ENCODE data around the gene PCDHGA5. TPM values are rescaled to one million over a fixed set of nuclear protein-coding genes. Genes with fewer than 3 reads are reported as not detected.
A peak's percentile ranks its signal among the peaks of the same experiment; 100 is the strongest.

The PCDHGA5 gene
- total RNA-seq, 1 donor: 3.5 TPM

- DNase-seq (ENCODE audit: low read depth): no peak
- TF ChIP-seq, protein P1, sequence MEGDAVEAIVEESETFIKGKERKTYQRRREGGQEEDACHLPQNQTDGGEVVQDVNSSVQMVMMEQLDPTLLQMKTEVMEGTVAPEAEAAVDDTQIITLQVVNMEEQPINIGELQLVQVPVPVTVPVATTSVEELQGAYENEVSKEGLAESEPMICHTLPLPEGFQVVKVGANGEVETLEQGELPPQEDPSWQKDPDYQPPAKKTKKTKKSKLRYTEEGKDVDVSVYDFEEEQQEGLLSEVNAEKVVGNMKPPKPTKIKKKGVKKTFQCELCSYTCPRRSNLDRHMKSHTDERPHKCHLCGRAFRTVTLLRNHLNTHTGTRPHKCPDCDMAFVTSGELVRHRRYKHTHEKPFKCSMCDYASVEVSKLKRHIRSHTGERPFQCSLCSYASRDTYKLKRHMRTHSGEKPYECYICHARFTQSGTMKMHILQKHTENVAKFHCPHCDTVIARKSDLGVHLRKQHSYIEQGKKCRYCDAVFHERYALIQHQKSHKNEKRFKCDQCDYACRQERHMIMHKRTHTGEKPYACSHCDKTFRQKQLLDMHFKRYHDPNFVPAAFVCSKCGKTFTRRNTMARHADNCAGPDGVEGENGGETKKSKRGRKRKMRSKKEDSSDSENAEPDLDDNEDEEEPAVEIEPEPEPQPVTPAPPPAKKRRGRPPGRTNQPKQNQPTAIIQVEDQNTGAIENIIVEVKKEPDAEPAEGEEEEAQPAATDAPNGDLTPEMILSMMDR (IDR thresholded peaks at IDR 0.05; ENCODE audit: insufficient read depth, low read length): no peak
- H3K4me3 ChIP-seq (ENCODE audit: low read depth, low read length): no peak overlapping the region
These were observed 35.7 kb downstream of the PCDHGA5 start for GRCh38 chr5:141399555-141400258.

DNA sequence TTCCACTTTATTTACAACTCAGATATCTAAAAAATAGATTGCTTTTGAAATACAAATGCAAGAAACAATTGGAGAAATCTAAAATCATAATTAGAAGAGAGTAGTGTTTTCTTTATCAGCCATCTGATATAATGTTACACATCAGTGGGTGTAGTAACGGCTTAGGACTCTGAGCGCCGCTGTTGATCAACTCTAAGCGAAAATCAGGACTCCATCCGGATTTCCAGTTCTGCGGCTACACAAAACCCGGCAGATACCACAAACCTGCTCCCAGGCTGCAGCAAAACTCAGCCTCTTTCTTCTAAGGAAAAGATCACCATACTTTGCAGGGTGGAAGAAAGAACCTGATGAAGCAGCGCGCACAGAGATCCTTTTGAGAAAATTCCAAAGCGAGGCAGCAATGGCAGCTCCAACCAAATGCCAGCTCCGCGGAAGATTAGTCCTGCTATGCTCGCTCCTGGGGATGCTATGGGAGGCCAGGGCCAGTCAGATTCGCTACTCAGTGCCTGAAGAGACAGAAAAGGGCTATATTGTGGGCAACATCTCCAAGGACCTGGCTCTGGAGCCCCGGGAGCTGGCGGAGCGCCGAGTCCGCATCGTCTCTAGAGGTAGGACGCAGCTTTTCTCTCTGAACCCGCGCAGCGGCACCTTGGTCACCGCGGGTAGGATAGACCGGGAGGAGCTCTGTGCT is 38.7 kb downstream of the PCDHGA5 start, which contains the start of gene PCDHGA9:
PCDHGA9 (plus strand) TSS at position 226 of the 691 bp plus-strand sequence; CDS start at position 401, 175 bp downstream.
- DNase-seq (ENCODE audit: low read depth): peak; percentile 59
- peak within 1 kb of the TSS; percentile 56 for H3K4me3 ChIP-seq (ENCODE audit: low read depth, low read length)
- TF ChIP-seq, protein P1 (IDR thresholded peaks at IDR 0.05; ENCODE audit: insufficient read depth, low read length): peak; percentile 48

DNA sequence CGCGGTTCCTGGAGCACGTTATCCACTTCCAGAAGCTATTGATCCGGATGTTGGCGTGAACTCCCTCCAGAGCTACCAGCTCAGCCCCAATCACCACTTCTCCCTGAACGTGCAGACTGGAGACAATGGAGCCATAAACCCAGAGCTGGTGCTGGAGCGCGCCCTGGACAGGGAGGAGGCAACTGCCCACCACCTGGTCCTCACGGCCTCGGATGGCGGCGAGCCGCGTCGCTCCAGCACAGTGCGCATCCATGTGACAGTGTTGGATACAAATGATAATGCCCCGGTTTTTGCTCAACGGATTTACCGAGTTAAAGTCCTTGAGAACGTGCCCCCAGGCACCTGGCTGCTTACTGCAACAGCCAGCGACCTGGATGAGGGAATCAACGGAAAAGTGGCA is 39.4 kb downstream of the PCDHGA5 start:
- no peak overlapping the region for H3K4me3 ChIP-seq (ENCODE audit: low read depth, low read length)
- DNase-seq (ENCODE audit: low read depth): no peak
- TF ChIP-seq, protein P1 (IDR thresholded peaks at IDR 0.05; ENCODE audit: insufficient read depth, low read length): no peak

DNA sequence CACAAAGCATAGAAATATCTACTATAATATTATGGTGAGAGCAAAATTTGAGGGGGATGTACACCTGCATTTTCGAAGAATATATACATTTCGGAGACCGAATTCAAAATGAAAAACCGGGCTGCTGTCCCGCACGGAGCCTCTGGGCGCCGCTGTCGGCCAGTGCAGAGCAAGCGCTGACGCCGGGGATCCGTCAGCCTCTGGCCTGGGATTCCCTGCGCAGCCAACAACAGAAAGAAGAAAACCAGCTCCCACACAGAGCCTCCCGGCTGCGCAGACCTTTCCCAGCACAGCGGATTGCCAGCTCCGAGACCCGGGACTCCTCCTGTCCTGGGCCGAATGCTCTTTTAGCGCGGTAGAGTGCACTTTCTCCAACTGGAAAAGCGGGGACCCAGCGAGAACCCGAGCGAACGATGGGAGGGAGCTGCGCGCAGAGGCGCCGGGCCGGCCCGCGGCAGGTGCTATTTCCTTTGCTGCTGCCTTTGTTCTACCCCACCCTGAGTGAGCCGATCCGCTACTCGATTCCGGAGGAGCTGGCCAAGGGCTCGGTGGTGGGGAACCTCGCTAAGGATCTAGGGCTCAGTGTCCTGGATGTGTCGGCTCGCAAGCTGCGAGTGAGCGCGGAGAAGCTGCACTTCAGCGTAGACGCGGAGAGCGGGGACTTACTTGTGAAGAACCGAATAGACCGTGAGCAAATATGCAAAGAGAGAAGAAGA is 44.0 kb downstream of the PCDHGA5 start, which contains the start of gene PCDHGB6:
PCDHGB6 (plus strand) TSS at position 232 of the 716 bp plus-strand sequence; CDS start at position 414, 182 bp downstream.
- peak; percentile 61 for DNase-seq (ENCODE audit: low read depth)
- peak within 1 kb of the TSS; percentile 56 for H3K4me3 ChIP-seq (ENCODE audit: low read depth, low read length)
- TF ChIP-seq, protein P1 (IDR thresholded peaks at IDR 0.05; ENCODE audit: insufficient read depth, low read length): peak; percentile 83

DNA sequence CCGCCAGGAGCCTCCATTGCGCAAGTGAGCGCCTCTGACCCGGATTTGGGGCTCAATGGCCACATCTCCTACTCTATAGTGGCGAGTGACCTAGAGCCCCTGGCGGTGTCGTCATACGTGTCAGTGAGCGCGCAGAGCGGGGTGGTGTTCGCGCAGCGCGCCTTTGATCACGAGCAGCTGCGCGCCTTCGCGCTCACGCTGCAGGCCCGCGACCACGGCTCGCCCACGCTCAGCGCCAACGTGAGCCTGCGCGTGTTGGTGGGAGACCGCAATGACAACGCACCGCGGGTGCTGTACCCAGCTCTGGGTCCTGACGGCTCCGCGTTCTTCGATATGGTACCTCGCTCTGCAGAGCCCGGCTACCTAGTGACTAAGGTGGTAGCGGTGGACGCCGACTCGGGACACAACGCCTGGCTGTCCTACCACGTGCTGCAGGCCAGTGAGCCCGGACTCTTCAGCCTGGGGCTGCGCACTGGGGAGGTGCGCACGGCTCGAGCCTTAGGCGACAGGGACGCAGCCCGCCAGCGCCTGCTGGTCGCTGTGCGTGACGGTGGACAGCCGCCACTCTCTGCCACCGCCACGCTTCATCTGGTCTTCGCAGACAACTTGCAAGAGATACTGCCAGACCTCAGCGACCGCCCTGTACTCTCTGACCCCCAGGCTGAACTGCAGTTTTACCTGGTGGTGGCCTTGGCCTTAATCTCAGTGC is 45.8 kb downstream of the PCDHGA5 start:
- DNase-seq (ENCODE audit: low read depth): no peak
- H3K4me3 ChIP-seq (ENCODE audit: low read depth, low read length): no peak overlapping the region
- TF ChIP-seq, protein P1 (IDR thresholded peaks at IDR 0.05; ENCODE audit: insufficient read depth, low read length): no peak

GRCh38 chr5:141411575-141411974 is 47.6 kb downstream of the PCDHGA5 start:
- H3K4me3 ChIP-seq (ENCODE audit: low read depth, low read length): no peak overlapping the region
- TF ChIP-seq, protein P1 (IDR thresholded peaks at IDR 0.05; ENCODE audit: insufficient read depth, low read length): no peak
- no peak for DNase-seq (ENCODE audit: low read depth)
